Thoracic aorta (tissue), 2 donors: ENCODE data around the gene PRKAG1. TPM values are rescaled to one million over a fixed set of nuclear protein-coding genes. Genes with fewer than 3 reads are reported as not detected.

ENCODE experiments used
- ATAC-seq: fragments of 150-250 bp; one replicate; pipeline ENCODE4 v1.8.0; 2017; ENCODE audit warnings: low read depth; ENCODE audit not compliant: insufficient number of reproducible peaks, low FRiP score
- DNase-seq: peaks from one replicate; pipeline ENCODE4 v3.0.0-alpha.2; 2020; ENCODE audit warnings: low spot score
- H3K27ac ChIP-seq, 2 donors: fragments of 200-600 bp; sonication (generic); 1 replicate in 1 of 2; 2 replicates in 1 of 2; pipeline ENCODE4 v1.5.1; 2016; ENCODE audit warnings: mild to moderate bottlenecking in 2 of 2, moderate library complexity in 2 of 2
- H3K27me3 ChIP-seq: fragments of 200-600 bp; sonication (generic); replicated peaks from 2 replicates; pipeline ENCODE4 v1.6.0; 2016; ENCODE audit warnings: mild to moderate bottlenecking; ENCODE audit not compliant: insufficient read depth
- H3K36me3 ChIP-seq: fragments of 200-600 bp; sonication (generic); one replicate; pipeline ENCODE4 v1.5.1; 2016
- H3K4me1 ChIP-seq, 2 donors: fragments of 200-600 bp; sonication (generic); 1 replicate in 1 of 2; 2 replicates in 1 of 2; pipeline versions ENCODE4 v1.5.1 to v1.6.0; 2016; ENCODE audit warnings: low read depth in 2 of 2, mild to moderate bottlenecking in 1 of 2; ENCODE audit not compliant: control insufficient read depth in 1 of 2
- H3K4me3 ChIP-seq: fragments of 200-600 bp; sonication (generic); 2 replicates; pipeline ENCODE4 v1.5.1; 2016; ENCODE audit warnings: mild to moderate bottlenecking
- H3K9me3 ChIP-seq: fragments of 200-600 bp; sonication (generic); 2 replicates; pipeline ENCODE4 v1.5.1; 2016
- CTCF ChIP-seq: fragments of 200-600 bp; sonication (generic); IDR thresholded peaks from one replicate; pipeline ENCODE4 v1.5.1; 2019; ENCODE audit warnings: antibody characterized with exemption
- total RNA-seq, 2 donors: library from RNA; depleted of rRNA; stranded (reverse); fragments of >200 nt; gene quantifications; one replicate each; pipeline versions ENCODE4 v1.1.0 to v1.2.3, GENCODE V29; 2016

Gene PRKAG1
- total RNA-seq, 2 donors from 2014 or later: 53.2 to 68.1 TPM

- ATAC-seq (no peak), DNase-seq (no peak)
- Histone ChIP-seq H3K27me3 (peaks cover 10% of the 10 kb centered on the region), H3K27ac (no peak overlapping the region), H3K36me3 (peaks cover 7% of the 10 kb centered on the region), H3K4me3 (peak overlapping the region; percentile 68), H3K9me3 (no peaks in the 10 kb centered on the region), H3K4me1 (peaks cover 28 to 40% of the 10 kb centered on the region in 2 donors)
- TF ChIP-seq CTCF: no peak
Measured at GRCh38 chr12:48997719-48998496, 20.7 kb downstream of the PRKAG1 start.

- peaks cover 10% of the 10 kb centered on the region for H3K27me3 ChIP-seq
Measured at GRCh38 chr12:48996794-48997718, 21.5 kb downstream of the PRKAG1 start.

GRCh38 chr12:48995086-48995879 is 23.3 kb downstream of the PRKAG1 start:
- Histone ChIP-seq H3K36me3 (no peaks in the 10 kb centered on the region), H3K27me3 (peaks cover 6% of the 10 kb centered on the region), H3K4me3 (peak overlapping the region; percentile 64), H3K4me1 (peaks cover 27 to 39% of the 10 kb centered on the region in 2 donors), H3K9me3 (no peaks in the 10 kb centered on the region), H3K27ac (no peak overlapping the region)
- peak; percentile 53 for ATAC-seq
- TF ChIP-seq CTCF: peak; percentile 91
- no peak for DNase-seq

More at GRCh38 chr12:48996794-48997718, 21.5 kb downstream of the PRKAG1 start:
- DNase-seq: no peak
- H3K27ac ChIP-seq: no peak overlapping the region
- peak overlapping the region; percentile 68 for H3K4me3 ChIP-seq
- H3K36me3 ChIP-seq: no peaks in the 10 kb centered on the region
- peak; percentile 74 for TF ChIP-seq CTCF
- ATAC-seq: no peak
- no peaks in the 10 kb centered on the region for H3K9me3 ChIP-seq
- H3K4me1 ChIP-seq: peaks cover 28 to 40% of the 10 kb centered on the region in 2 donors

GRCh38 chr12:48994224-48995085 is 24.1 kb downstream of the PRKAG1 start:
- H3K4me3 ChIP-seq: no peak overlapping the region
- TF ChIP-seq CTCF: no peak
- no peaks in the 10 kb centered on the region for H3K9me3 ChIP-seq
- H3K27ac ChIP-seq: no peak overlapping the region
- H3K36me3 ChIP-seq: no peaks in the 10 kb centered on the region
- H3K4me1 ChIP-seq: peaks cover 19 to 30% of the 10 kb centered on the region in 2 donors
- DNase-seq (no peak), ATAC-seq (no peak)
- peaks cover 4% of the 10 kb centered on the region for H3K27me3 ChIP-seq
